Vein endothelial cell (primary cell): ENCODE data around the gene IL10. TPM values are rescaled to one million over a fixed set of nuclear protein-coding genes. Genes with fewer than 3 reads are reported as not detected.

Experiments
- small RNA-seq: library from RNA; depleted of rRNA; stranded (forward); fragments of <200 nt; gene quantifications from one replicate; pipeline ENCODE3, GENCODE V24; 2012
- total RNA-seq: library from RNA; depleted of rRNA; stranded (reverse); fragments of >200 nt; gene quantifications from 2 replicates; pipeline ENCODE4 v1.2.3, GENCODE V29; 2012

IL10 gene
- total RNA-seq, result not detected in 2 replicates

GRCh38 chr1:206772243-206772937 is at the start of gene IL10:
Gene IL10 (minus strand): TSS chr1:206772494. CDS start chr1:206772435, 59 bp downstream.

DNA sequence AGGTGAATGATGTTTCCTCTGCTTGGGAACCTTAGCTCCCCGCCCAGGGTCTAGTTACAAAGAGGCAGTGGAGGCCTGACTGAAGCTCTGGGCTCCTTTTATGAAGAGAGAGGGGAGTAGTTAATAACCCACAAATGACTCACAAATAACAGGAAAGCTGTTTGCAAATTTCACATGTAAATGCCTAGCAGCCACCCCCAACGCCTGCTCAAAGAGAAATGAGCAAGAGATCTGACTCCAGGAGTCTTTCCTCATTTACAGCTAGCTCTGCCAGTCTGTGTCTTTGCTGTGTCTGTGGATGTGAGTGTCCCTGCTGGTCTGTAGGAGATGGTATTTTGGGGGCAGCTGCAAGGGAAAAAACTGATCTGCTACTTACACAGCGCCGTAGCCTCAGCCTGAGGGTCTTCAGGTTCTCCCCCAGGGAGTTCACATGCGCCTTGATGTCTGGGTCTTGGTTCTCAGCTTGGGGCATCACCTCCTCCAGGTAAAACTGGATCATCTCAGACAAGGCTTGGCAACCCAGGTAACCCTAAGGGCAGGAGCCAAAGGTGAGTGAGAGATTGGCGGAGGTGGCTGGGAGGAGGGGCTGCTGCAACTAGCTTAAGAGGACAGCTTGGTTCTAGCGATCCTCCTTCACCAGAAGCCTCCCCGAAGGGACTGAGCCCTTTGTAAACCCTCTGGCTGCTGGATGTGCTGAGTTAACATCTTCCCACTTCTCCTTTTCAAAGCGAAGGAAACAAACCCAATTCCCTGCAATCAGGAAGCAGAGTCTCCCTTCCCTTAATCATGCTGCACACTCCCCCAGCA is 1.6 kb downstream of the IL10 start, which contains the start of gene IL19:
IL19 (plus strand) TSS at position 243 of the 807 bp plus-strand sequence. CDS start 65,890 bp downstream, outside the sequence.

Small RNA genes lying within 50 kb of the gene (small RNA-seq; reads per million reads assigned to genes)
- not detected for gene RF00019

Other genes starting within 250 kb of the IL10 start
- gene EIF2D, start 160.0 kb downstream of the IL10 start, total RNA-seq, result 52.4 and 61.1 TPM in 2 replicates
- gene DYRK3, start 137.0 kb downstream of the IL10 start, total RNA-seq, result 13.7 and 19.0 TPM in 2 replicates
- gene MAPKAPK2, start 87.6 kb downstream of the IL10 start, total RNA-seq, result 41.8 and 48.0 TPM in 2 replicates
- not detected in 2 replicates for gene IL19, start 1.7 kb downstream of the IL10 start, total RNA-seq
- not detected in 2 replicates for gene IL20, start 93.1 kb upstream of the IL10 start, total RNA-seq
- gene IL24, start 124.9 kb upstream of the IL10 start, total RNA-seq, result not detected in 2 replicates
- 0.38 TPM in 1 of 2 replicates, not detected in the other for gene FCMR, start 149.4 kb upstream of the IL10 start, total RNA-seq
- gene PIGR, start 174.0 kb upstream of the IL10 start, total RNA-seq, result not detected in 2 replicates
- not detected in 2 replicates for gene FCAMR, start 198.0 kb upstream of the IL10 start, total RNA-seq